GM21381 (cell line): Measurements from ENCODE around the gene GALE.

ENCODE experiments used
- ATAC-seq: cut with Tn5 transposase; IDR thresholded peaks from one replicate; pipeline ENCODE4 v1.9.1; 2021; ENCODE audit warnings: mild to moderate bottlenecking, moderate library complexity; ENCODE audit not compliant: unreplicated experiment

Gene GALE

GRCh38 chr1:23756676-23757075, 43.9 kb downstream of the GALE start:
- no peak for ATAC-seq

GRCh38 chr1:23752909-23753308, 47.6 kb downstream of the GALE start:
- ATAC-seq: no peak

GRCh38 chr1:23751815-23752200, 48.7 kb downstream of the GALE start:
- no peak for ATAC-seq

GRCh38 chr1:23751050-23751814, 49.3 kb downstream of the GALE start:
- ATAC-seq: no peak

- no peak for ATAC-seq
Observed at GRCh38 chr1:23748016-23748415, 52.5 kb downstream of the GALE start.
